ENCODE results near the gene GSDME. TPM values are rescaled to one million over a fixed set of nuclear protein-coding genes. Genes with fewer than 3 reads are reported as not detected.
A peak's percentile ranks its signal among the peaks of the same experiment; 100 is the strongest.
"Not testable (repeated sequence)": the region's sequence is repeated elsewhere in the genome, so short reads cannot be mapped to it uniquely, and the experiment has no call there.

The GSDME gene
- total RNA-seq, 4 donors from 2014 or later, result 5.3 to 15.7 (median 10.6) TPM

DNA sequence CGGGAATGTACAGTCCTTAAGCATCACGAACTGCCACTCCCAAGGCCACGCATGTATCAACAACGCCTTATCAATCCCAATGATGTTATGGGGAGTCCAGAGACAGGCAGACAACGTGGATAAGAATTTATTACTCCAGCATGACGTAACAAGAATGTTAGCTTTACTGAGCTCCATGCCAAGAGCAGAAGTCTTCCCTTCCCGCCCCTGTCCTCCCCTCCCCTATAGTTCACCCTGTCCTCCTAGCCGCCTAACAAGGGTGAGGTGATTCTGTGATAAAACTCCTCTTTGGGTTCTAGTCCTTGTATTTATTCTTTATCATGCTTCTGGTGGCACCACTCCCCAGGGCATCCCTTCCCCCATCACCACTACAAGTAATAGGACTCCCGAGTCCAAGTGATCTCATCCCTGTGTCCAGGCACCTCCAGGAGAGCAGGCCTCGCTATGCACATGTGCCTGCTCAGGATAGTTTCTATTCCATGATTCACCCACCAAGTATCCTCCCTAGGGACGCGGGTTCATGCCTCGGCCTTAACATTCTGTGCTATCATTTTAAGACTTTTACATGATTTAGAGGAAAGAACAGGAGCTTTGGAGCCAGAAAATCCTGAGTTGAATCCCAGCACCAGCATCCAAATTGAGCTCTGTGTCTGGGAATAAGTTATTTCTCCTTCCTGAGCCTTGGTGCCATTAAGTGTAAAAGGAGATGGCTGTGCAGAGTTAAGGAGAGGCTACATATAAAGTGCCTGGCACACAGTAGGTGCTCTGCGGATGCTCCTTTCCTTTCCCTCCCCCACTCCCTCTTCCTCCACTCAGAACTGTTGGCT is 15.4 kb downstream of the GSDME start:
- Histone ChIP-seq H3K27me3 (no peaks in the 10 kb centered on the region), H3K4me3 (no peak overlapping the region), H3K36me3 (no peaks in the 10 kb centered on the region), H3K9me3 (peaks cover 0 to 14% (median 0%) of the 10 kb centered on the region in 4 donors), H3K4me1 (no peaks in the 10 kb centered on the region), H3K27ac (no peak overlapping the region)
- DNase-seq (ENCODE audit: low spot score in 2 of 2), result peak in 1 of 2 donors; percentile 32
- TF ChIP-seq, protein P1, sequence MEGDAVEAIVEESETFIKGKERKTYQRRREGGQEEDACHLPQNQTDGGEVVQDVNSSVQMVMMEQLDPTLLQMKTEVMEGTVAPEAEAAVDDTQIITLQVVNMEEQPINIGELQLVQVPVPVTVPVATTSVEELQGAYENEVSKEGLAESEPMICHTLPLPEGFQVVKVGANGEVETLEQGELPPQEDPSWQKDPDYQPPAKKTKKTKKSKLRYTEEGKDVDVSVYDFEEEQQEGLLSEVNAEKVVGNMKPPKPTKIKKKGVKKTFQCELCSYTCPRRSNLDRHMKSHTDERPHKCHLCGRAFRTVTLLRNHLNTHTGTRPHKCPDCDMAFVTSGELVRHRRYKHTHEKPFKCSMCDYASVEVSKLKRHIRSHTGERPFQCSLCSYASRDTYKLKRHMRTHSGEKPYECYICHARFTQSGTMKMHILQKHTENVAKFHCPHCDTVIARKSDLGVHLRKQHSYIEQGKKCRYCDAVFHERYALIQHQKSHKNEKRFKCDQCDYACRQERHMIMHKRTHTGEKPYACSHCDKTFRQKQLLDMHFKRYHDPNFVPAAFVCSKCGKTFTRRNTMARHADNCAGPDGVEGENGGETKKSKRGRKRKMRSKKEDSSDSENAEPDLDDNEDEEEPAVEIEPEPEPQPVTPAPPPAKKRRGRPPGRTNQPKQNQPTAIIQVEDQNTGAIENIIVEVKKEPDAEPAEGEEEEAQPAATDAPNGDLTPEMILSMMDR (IDR thresholded peaks at IDR 0.05), result no peak
- TF ChIP-seq EP300 (IDR thresholded peaks at IDR 0.05), result no peak
- no peak for TF ChIP-seq POLR2A (IDR thresholded peaks at IDR 0.05)
- 74 to 82% methylated on average over 14 of the region's 14 CpGs for WGBS, 2 donors

DNA sequence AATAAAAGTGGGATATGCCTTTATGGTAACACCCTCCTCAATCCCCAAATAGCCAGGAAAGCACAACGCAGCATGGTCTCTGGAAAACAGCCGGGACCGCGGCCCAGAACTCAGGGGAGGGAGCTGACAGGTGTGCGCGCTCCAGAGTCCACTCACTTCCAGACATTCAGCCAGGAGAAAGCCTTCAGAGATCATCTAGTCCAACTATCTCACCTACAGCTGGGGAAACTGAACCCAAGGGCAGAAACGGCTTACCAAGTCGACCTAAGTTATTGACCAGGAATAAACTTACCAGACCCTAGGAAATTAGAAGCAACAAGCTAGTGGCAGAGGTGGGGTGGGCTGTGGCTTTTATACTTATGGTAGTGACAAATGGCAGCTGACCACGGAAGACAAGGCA is 16.4 kb downstream of the GSDME start:
- no peak for DNase-seq (ENCODE audit: low spot score in 2 of 2)
- Histone ChIP-seq H3K27ac (no peak overlapping the region), H3K9me3 (peaks cover 0 to 19% (median 0%) of the 10 kb centered on the region in 4 donors), H3K4me3 (no peak overlapping the region), H3K4me1 (no peaks in the 10 kb centered on the region), H3K27me3 (no peaks in the 10 kb centered on the region), H3K36me3 (no peaks in the 10 kb centered on the region)
- 92 to 93% methylated on average over 9 of the region's 9 CpGs for WGBS, 2 donors
- TF ChIP-seq POLR2A (IDR thresholded peaks at IDR 0.05) (no peak), EP300 (IDR thresholded peaks at IDR 0.05) (no peak)
- TF ChIP-seq, protein P1 (IDR thresholded peaks at IDR 0.05), result no peak

- Histone ChIP-seq H3K4me3 (no peak overlapping the region), H3K9me3 (peaks cover 0 to 19% (median 0%) of the 10 kb centered on the region in 4 donors), H3K4me1 (no peaks in the 10 kb centered on the region), H3K27ac (no peak overlapping the region), H3K36me3 (no peaks in the 10 kb centered on the region), H3K27me3 (no peaks in the 10 kb centered on the region)
- no peak for TF ChIP-seq EP300 (IDR thresholded peaks at IDR 0.05)
- no peak for TF ChIP-seq POLR2A (IDR thresholded peaks at IDR 0.05)
- TF ChIP-seq, protein P1 (IDR thresholded peaks at IDR 0.05), result no peak
- 58 to 73% methylated on average over 1 of the region's 1 CpG for WGBS, 2 donors
- no peak for DNase-seq (ENCODE audit: low spot score in 2 of 2)
These were observed 18.0 kb downstream of the GSDME start for GRCh38 chr7:24739306-24739705.

DNA sequence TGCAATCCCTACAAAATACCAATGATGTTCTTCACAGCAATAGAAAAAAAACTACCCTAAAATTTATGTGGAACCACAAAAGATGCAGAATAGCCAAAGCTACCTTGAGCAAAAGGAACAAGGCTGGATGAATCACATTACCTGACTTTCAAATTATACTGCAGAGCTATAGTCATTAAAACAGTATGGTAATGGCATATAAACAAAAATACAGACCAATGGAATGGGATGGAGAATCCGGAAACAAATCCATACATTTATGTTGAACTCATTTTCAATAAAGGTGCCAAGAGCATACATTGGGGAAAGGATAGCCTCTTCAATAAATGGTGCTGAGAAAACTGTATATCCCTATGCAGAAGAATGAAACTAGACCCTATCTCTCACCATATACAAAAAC is 18.7 kb downstream of the GSDME start:
- no peak overlapping the region for H3K27ac ChIP-seq
- peaks cover 0 to 19% (median 0%) of the 10 kb centered on the region in 4 donors for H3K9me3 ChIP-seq
- no peaks in the 10 kb centered on the region for H3K4me1 ChIP-seq
- WGBS, 2 donors, result 90 to 100% methylated on average over 1 of the region's 1 CpG
- no peak for DNase-seq (ENCODE audit: low spot score in 2 of 2)
- TF ChIP-seq POLR2A (IDR thresholded peaks at IDR 0.05) (no peak), EP300 (IDR thresholded peaks at IDR 0.05) (no peak)
- TF ChIP-seq, protein P1 (IDR thresholded peaks at IDR 0.05), result no peak
- H3K36me3 ChIP-seq, result no peaks in the 10 kb centered on the region
- no peaks in the 10 kb centered on the region for H3K27me3 ChIP-seq
- H3K4me3 ChIP-seq, result no peak overlapping the region

DNA sequence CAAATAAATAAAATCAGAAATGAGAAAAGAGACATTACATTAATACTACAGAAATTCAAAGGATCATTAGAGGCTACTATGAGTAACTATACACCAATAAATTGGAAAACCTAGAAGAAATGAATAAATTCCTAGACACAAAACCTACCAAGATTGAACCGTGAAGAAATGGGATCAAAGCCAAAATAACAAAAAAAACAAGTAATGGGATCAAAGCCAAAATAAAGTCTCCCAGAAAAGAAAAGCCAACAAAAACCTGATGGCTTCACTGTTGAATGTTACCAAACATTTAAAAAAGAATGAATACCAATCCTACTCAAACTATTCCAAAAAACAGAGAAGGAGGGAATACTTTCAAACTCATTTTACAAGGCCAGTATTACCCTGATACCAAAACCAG is 20.0 kb downstream of the GSDME start:
- peaks cover 0 to 19% (median 0%) of the 10 kb centered on the region in 4 donors for H3K9me3 ChIP-seq
- no peak for DNase-seq (ENCODE audit: low spot score in 2 of 2)
- no peak overlapping the region for H3K4me3 ChIP-seq
- H3K4me1 ChIP-seq, result peaks cover 0 to 4% (median 0%) of the 10 kb centered on the region in 4 donors
- H3K36me3 ChIP-seq, result no peaks in the 10 kb centered on the region
- H3K27me3 ChIP-seq, result no peaks in the 10 kb centered on the region
- no peak for TF ChIP-seq EP300 (IDR thresholded peaks at IDR 0.05)
- TF ChIP-seq, protein P1 (IDR thresholded peaks at IDR 0.05), result no peak
- no peak for TF ChIP-seq POLR2A (IDR thresholded peaks at IDR 0.05)
- WGBS, 2 donors, result 15 to 21% methylated on average over 1 of the region's 1 CpG
- no peak overlapping the region for H3K27ac ChIP-seq

DNA sequence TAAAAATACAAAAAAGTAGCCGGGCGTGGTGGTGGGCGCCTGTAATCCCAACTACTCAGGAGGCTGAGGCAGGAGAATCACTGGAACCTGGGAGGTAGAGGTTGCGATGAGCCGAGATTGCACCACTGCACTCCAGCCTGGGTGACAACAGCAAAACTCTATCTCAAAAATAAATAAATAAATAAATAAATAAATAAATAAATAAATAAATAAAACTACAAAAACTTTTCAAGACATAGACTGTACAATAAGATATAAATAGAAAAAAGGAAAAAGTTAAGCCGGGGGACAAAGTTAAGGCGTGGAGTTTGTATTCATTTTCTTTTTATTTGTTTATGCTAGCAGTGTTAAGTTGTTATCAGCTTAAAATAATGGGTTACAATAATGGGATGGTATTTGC is 21.7 kb downstream of the GSDME start:
- peaks cover 0 to 19% (median 0%) of the 10 kb centered on the region in 4 donors for H3K9me3 ChIP-seq
- not testable (repeated sequence) for H3K27ac ChIP-seq; H3K4me1 ChIP-seq; H3K27me3 ChIP-seq; H3K36me3 ChIP-seq; DNase-seq (ENCODE audit: low spot score in 2 of 2); H3K4me3 ChIP-seq
- WGBS, 2 donors, result 82 to 92% methylated on average over 7 of the region's 7 CpGs
